Left renal pelvis (tissue), 4 donors: ENCODE measurements around the gene FAM118B. TPM values are rescaled to one million over a fixed set of nuclear protein-coding genes. Genes with fewer than 3 reads are reported as not detected.

Experiments used
- DNase-seq, 4 donors: peaks; one replicate each; pipeline ENCODE4 v3.0.0-alpha.2; 2013; ENCODE audit warnings: low read depth in 4 of 4, low spot score in 3 of 4
- polyA plus RNA-seq, 4 donors: library from polyadenylated mRNA; unstranded; fragments of 120-200 nt; gene quantifications; one replicate each; pipeline ENCODE4 v1.2.1, GENCODE V29; 2013; ENCODE audit not compliant: insufficient read length in 4 of 4

Gene FAM118B
- polyA plus RNA-seq: 10 to 100 TPM; 28.6 to 33.4 (median 30.1) TPM

- peak; percentile 82 to 93 (median 90) for DNase-seq
Observed at GRCh38 chr11:126211236-126212088, at the start of gene FAM118B, which contains the start of gene RPUSD4. Gene FAM118B, plus strand, starts transcription at chr11:126211782. Its CDS starts 23,220 bp downstream, at chr11:126235002. Gene RPUSD4, minus strand, starts transcription at chr11:126211650. Its CDS starts 12 bp downstream, at chr11:126211638.

GRCh38 chr11:126162306-126163030, 49.1 kb upstream of the FAM118B start:
- DNase-seq: no peak

GRCh38 chr11:126163074-126163700, 48.4 kb upstream of the FAM118B start:
- peak in 1 of 4 donors; percentile 80 for DNase-seq

GRCh38 chr11:126163779-126164178, 47.8 kb upstream of the FAM118B start:
- no peak for DNase-seq

- no peak for DNase-seq
Observed at GRCh38 chr11:126164781-126165180, 46.8 kb upstream of the FAM118B start.

GRCh38 chr11:126165311-126165720, 46.3 kb upstream of the FAM118B start:
- no peak for DNase-seq

GRCh38 chr11:126165757-126166156, 45.8 kb upstream of the FAM118B start:
- no peak for DNase-seq

- no peak for DNase-seq
Observed at GRCh38 chr11:126166413-126166812, 45.2 kb upstream of the FAM118B start.

- no peak for DNase-seq
Observed at GRCh38 chr11:126167488-126167887, 44.1 kb upstream of the FAM118B start.

GRCh38 chr11:126169291-126169690, 42.3 kb upstream of the FAM118B start:
- no peak for DNase-seq

GRCh38 chr11:126172596-126173038, 39.0 kb upstream of the FAM118B start:
- DNase-seq: no peak

GRCh38 chr11:126173257-126173656, 38.3 kb upstream of the FAM118B start:
- DNase-seq: no peak

- no peak for DNase-seq
Observed at GRCh38 chr11:126174816-126175215, 36.8 kb upstream of the FAM118B start.

GRCh38 chr11:126175393-126175792, 36.2 kb upstream of the FAM118B start:
- DNase-seq: no peak

GRCh38 chr11:126176853-126177470, 34.6 kb upstream of the FAM118B start:
- no peak for DNase-seq

GRCh38 chr11:126181939-126182730, 29.4 kb upstream of the FAM118B start:
- no peak for DNase-seq

GRCh38 chr11:126182787-126183445, 28.7 kb upstream of the FAM118B start:
- DNase-seq: no peak

- no peak for DNase-seq
Observed at GRCh38 chr11:126185259-126186024, 26.1 kb upstream of the FAM118B start.
